Stimulated activated CD4-positive, alpha-beta T cell treated with anti-CD3 and anti-CD28 coated beads, Interleukin-15, amount 100 ng/mL, for 1 hour (primary cell): ENCODE measurements around the gene EXD2.
"Not testable (repeated sequence)": the region's sequence is repeated elsewhere in the genome, so short reads cannot be mapped to it uniquely, and the experiment has no call there.

Source experiments
- DNase-seq, 2 donors: peaks; one replicate each; pipeline ENCODE4 v3.0.0-alpha.2; 2020; ENCODE audit warnings: low read depth in 1 of 2, low spot score in 1 of 2

EXD2 gene

GRCh38 chr14:69199786-69200185, 8.5 kb downstream of the EXD2 start:
- no peak for DNase-seq

DNA sequence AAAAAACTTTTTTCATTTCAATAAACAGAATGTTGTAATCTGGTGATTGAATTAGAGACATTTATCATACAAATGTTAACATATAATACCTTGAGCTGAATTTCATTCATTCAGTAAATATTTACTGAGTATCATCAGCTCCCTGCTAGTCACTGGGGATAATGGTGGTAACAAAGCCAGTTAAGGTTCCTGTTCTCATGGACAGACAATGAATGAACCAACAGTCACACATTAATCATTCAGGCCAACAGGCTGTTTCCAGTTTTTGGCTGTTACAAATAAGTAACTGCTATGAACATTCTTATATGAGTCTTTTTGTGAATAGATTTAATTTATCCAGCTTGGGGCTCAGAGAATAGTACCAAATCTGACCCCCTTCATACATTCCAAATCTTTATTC, 13.5 kb downstream of the EXD2 start:
- no peak for DNase-seq

DNA sequence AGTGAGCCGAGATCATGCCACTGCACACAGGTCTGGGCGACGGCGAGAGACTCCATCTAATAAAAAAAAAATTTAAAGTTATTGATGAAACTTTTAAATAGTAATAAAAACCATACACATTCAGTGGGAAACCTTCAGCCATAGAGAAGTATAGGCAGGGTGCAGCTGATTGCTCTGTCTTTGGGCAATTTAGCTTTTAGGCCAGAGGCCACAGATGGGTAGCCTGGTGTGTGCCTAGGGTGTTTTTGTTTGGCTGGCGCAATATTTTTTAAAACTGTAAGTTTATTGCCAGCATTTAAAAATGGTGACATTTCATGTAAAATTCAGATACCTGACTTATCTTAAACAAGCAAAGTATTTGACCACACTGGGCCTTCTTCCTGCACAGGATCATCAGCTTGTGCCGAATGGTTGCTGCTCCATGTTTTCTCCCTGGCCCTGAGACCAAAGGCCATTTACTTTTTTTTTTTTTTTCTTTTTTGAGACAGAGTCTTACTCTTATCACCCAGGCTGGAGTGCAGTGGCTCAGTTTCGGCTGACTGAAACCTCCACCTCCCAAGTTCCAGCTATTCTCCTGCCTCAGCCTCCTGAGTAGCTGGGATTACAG, 16.2 kb downstream of the EXD2 start:
- DNase-seq = no peak

DNA sequence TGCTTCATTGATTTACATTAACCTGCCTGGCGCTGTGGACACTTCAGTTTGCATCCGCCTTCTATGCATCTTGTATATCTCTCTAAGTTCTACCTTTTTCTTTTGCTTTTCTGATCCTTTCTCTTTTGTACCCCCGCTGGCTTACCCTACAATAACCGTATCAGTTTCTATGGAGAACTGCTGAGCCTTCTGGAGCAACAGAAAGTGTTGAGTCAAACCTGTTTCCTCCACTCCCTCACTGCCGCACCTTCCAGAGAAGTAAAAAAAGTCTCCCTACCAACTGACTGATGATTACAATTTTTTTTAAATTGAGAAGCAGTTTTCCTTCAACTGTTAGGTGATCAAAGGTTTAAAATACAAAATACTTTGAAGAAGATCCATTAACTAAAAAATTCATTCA, 17.4 kb downstream of the EXD2 start:
- no peak for DNase-seq

DNA sequence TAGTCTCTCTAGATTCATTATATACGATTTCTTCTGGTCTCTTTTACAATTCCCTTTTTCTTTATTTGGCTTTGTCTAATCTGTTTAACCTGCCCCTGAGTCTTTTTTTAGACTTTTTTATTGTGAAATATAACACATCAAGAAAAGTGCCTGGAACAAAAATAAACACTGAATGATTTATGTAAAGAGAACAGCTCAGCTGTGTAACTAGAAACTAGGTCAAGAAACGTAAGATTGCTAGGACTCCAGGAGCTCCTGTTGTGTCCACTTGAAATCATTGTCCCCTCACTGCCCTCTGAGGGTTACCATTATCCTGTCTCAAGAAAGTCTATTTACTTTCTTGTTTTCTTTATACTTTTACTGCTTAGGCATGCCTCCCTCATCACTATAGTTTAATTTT, 23.1 kb downstream of the EXD2 start:
- no peak for DNase-seq

DNA sequence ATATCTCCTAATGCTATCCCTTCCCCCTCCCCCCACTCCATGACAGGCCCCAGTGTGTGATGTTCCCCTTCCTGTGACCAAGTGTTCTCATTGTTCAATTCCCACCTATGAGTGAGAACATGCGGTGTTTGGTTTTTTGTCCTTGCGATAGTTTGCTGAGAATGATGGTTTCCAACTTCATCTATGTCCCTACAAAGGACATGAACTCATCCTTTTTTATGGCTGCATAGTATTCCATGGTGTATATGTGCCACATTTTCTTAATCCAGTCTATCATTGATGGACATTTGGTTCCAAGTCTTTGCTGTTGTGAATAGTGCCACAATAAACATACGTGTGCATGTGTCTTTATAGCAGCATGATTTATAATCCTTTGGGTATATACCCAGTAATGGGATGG, 26.4 kb downstream of the EXD2 start:
- not testable (repeated sequence) for DNase-seq

- no peak for DNase-seq
These were observed 33.6 kb downstream of the EXD2 start for GRCh38 chr14:69224946-69225345.

- DNase-seq = no peak
These were observed 34.9 kb downstream of the EXD2 start for GRCh38 chr14:69226178-69226577.

- no peak for DNase-seq
These were observed 35.4 kb downstream of the EXD2 start for GRCh38 chr14:69226736-69227135.

DNA sequence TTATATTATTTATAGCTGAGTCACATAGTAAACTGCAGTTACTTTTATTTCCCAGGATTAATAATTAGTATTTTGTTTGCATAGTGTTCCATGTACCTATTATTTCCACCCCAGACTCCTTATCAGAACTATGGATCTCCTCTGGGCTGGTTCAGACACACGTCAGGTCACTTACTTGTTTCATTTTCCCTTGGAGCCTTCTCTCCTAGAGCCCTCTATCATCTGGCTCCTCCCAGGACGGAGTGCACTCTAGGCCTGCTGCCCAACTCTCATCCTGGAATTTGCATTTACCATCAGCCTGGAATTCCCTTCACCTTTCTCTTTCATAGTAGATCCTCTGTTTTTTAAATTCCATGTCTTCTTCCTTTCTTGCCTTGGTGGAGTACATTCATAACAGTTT, 40.2 kb downstream of the EXD2 start:
- DNase-seq = no peak

DNA sequence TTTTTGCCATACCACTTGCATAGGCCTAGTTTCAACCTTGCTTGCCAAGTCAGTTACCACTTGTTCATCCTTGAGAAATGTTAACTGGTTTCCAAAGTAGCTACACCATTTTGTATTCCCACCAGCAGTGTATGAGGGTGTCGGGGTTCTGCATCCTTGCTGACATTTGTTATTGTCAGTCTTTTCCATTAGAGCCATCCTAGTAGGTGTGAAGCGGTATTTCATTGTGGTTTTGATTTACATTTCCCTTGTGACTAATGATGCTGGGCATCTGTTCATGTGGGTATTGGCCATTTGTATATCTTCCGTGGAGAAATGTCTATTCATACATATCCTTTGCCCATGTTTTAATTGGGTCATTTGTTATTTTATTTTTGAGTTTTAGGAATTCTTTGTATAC, 41.1 kb downstream of the EXD2 start:
- DNase-seq = no peak

DNA sequence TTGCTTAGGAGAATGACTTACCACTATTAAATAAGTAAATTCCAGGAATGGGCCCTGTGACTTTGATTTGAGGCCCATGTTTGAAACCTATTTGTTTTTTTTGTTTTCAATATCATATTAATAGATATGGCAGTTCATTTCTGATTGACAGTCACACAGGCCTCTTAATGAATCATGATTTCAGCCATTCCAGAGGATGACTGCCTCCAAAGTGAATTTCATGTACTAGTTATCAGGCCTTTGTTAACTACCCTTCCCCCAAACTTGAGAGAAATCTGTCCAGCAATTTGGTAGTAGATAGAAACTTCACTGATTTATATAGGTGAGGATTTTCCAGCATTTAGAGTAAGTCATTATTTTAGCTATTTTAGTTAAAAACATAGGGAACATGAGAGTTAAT, 42.8 kb downstream of the EXD2 start:
- no peak for DNase-seq

DNA sequence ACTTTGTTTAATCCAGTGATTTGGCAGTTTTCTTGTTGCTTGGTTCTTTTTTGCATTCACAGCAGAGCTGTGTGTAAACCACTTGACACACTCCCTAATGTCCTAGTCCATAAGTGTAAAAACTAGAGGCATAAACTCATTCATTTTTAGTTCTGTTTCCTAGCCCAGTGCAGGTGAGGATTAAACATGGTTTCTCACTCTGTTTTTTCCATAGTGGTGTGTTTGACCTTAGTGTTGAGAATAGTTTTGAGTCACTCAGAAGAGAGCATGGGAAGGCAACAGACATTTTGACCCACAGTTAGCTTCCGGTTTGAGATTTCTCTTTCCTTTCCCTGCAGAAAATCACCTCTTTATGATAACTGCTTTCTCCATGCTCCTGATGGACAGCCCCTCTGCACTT, 44.4 kb downstream of the EXD2 start:
- no peak for DNase-seq

DNA sequence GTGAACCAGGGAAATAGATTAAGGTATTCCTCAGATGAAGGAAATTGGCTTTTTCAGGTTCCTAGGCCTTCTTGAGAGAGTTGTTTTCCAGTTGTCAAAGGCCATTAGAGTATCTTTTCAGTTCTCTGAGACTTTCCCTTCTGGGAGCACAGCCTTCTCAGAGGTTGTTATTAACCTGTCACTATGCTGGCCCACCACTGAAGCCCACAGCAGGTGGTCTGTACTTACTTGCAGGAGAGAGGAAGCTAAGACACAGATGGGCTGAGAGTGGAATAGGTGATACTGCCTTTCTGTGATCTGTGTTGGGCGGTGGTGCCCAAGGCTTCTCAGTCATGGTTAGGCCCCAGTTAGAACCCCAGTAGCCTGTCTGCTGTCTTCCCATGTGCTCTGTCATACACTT, 45.8 kb downstream of the EXD2 start:
- DNase-seq = no peak

- DNase-seq = no peak
These were observed 46.3 kb downstream of the EXD2 start for GRCh38 chr14:69237584-69237983.

DNA sequence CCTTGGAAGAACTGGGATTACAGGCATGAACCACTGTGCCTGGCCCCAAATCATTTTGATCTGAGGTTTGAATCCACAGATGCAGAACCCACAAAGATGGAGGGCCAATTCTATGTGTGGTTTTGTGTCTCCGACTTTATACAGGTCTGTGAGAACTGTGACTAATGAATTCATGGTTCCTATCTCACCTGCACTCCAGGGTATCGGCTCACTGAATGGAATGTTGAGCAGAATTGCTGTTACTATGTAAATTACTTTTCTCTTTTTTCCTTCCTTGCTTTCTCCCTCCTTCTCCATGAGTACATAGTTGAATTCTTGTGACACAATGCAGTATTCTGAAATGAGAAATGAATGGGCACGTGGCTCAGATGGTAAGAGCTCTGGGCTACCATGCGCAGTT, 47.6 kb downstream of the EXD2 start:
- DNase-seq = no peak

GRCh38 chr14:69240527-69241173, 49.4 kb downstream of the EXD2 start:
- no peak for DNase-seq

- no peak for DNase-seq
These were observed 50.3 kb downstream of the EXD2 start for GRCh38 chr14:69241577-69241976.

- DNase-seq = no peak
These were observed 51.3 kb downstream of the EXD2 start for GRCh38 chr14:69242311-69243224.

GRCh38 chr14:69244946-69245345, 53.6 kb downstream of the EXD2 start:
- DNase-seq = no peak

- DNase-seq = no peak
These were observed 55.0 kb downstream of the EXD2 start for GRCh38 chr14:69246331-69246730.
